ENCODE results near the gene PLEKHF1. TPM values are rescaled to one million over a fixed set of nuclear protein-coding genes. Genes with fewer than 3 reads are reported as not detected.
"Not testable (repeated sequence)": the region's sequence is repeated elsewhere in the genome, so short reads cannot be mapped to it uniquely, and the experiment has no call there.

Gene PLEKHF1
- total and polyA plus RNA-seq, 2 experiments from 2014 or later: 10.1 to 25.1 TPM

- H3K27me3 Mint-ChIP-seq (ENCODE audit: insufficient read depth, low read depth, poor library complexity): peaks cover 11% of the 10 kb centered on the region
- no peak overlapping the region for H3K4me3 Mint-ChIP-seq
- Histone ChIP-seq H3K36me3 (ENCODE audit: insufficient read depth) (no peaks in the 10 kb centered on the region), H3K27ac (ENCODE audit: low read depth) (no peak overlapping the region), H3K27me3 (ENCODE audit: insufficient read depth) (no peaks in the 10 kb centered on the region), H4K20me1 (replicated peaks; ENCODE audit: insufficient read depth) (no peaks in the 10 kb centered on the region), H3K4me2 (no peak overlapping the region), H2AFZ (no peak overlapping the region), H3K79me2 (replicated peaks; ENCODE audit: insufficient read depth) (no peaks in the 10 kb centered on the region), H3K9me2 (ENCODE audit: insufficient read depth) (no peaks in the 10 kb centered on the region), H3F3A (replicated peaks; ENCODE audit: low read depth) (no peaks in the 10 kb centered on the region), H3K4me3 (no peak overlapping the region), H3K4me1 (ENCODE audit: insufficient read depth) (peaks cover 10% of the 10 kb centered on the region)
- ATAC-seq: no peak
- DNase-seq (ENCODE audit: low spot score): no peak
- H3K9me3 Mint-ChIP-seq: no peaks in the 10 kb centered on the region; the same call in 2 of the 3 replicates
- TF ChIP-seq NANOG (IDR thresholded peaks at IDR 0.05; ENCODE audit: borderline replicate concordance) (no peak), ZNF462 (CRISPR knock-in tag; IDR thresholded peaks at IDR 0.05) (no peak), ZNF114 (CRISPR knock-in tag; IDR thresholded peaks at IDR 0.05) (no peak), EZH2 (IDR thresholded peaks at IDR 0.05; ENCODE audit: low read depth, unreplicated experiment) (no peak)
- no peak overlapping the region for H3K27ac Mint-ChIP-seq
- H3K36me3 Mint-ChIP-seq (ENCODE audit: low read depth): no peaks in the 10 kb centered on the region
- peaks cover 8% of the 10 kb centered on the region for H3K4me1 Mint-ChIP-seq
These were observed 38.9 kb upstream of the PLEKHF1 start for GRCh38 chr19:29626386-29626785.

- H3K36me3 ChIP-seq (ENCODE audit: insufficient read depth); H3K4me3 ChIP-seq; H3K27me3 ChIP-seq (ENCODE audit: insufficient read depth); ATAC-seq; H2AFZ ChIP-seq; H3K4me3 Mint-ChIP-seq; H3K79me2 ChIP-seq (replicated peaks; ENCODE audit: insufficient read depth); H3K27ac Mint-ChIP-seq; H3K4me2 ChIP-seq; H3K9me2 ChIP-seq (ENCODE audit: insufficient read depth); H3F3A ChIP-seq (replicated peaks; ENCODE audit: low read depth); H3K27ac ChIP-seq (ENCODE audit: low read depth); H3K27me3 Mint-ChIP-seq (ENCODE audit: insufficient read depth, low read depth, poor library complexity); H3K36me3 Mint-ChIP-seq (ENCODE audit: low read depth); H3K4me1 ChIP-seq (ENCODE audit: insufficient read depth); H4K20me1 ChIP-seq (replicated peaks; ENCODE audit: insufficient read depth); DNase-seq (ENCODE audit: low spot score); H3K4me1 Mint-ChIP-seq; H3K9me3 Mint-ChIP-seq: not testable (repeated sequence)
These were observed 38.4 kb upstream of the PLEKHF1 start for GRCh38 chr19:29626832-29627231.

All from GM23338 (cell line).